ENCODE measurements around the gene UBAP1L.
A peak's percentile ranks its signal among the peaks of the same experiment; 100 is the strongest.

Gene UBAP1L

DNA sequence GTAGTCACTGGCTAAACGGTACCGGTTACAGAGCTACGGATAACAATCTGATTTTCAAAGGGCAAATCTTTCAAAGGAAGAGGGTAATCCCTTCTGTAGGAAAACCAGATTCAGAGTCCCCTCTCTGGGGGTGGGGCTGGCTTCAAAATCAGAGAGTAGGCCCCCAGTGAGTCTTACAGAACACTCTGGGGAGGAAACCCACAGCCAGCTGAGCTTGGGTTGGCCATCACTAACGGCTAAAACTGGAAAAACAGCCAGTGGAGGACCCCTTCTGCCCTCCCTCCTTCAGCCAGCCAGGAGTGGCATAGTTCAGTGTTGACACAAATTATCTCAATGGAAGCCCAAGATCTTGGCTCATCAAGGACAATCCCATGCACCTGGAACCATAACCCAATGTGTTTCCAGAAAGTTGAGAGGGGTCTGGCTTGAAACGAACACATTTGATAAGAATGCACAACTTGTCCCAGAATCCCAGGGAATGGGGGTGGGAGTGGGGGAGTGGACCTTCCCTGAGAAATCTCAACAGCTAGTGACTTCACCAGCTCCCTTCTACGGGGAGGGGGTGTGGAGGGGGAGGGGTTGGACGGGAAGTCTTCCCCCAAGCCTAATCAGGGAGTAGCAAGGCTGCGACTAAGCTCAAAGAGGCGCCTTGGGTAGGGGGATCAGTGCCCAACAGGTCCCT, 48.2 kb downstream of the UBAP1L start:
- no peak for DNase-seq (ENCODE audit: low spot score)

GRCh38 chr15:65066001-65066634, 48.9 kb downstream of the UBAP1L start:
- DNase-seq (ENCODE audit: low spot score) = no peak

- DNase-seq (ENCODE audit: low spot score) = no peak
Observed at GRCh38 chr15:65062726-65063125, 52.3 kb downstream of the UBAP1L start.

- DNase-seq (ENCODE audit: low spot score) = no peak
Observed at GRCh38 chr15:65062061-65062460, 52.9 kb downstream of the UBAP1L start.

DNA sequence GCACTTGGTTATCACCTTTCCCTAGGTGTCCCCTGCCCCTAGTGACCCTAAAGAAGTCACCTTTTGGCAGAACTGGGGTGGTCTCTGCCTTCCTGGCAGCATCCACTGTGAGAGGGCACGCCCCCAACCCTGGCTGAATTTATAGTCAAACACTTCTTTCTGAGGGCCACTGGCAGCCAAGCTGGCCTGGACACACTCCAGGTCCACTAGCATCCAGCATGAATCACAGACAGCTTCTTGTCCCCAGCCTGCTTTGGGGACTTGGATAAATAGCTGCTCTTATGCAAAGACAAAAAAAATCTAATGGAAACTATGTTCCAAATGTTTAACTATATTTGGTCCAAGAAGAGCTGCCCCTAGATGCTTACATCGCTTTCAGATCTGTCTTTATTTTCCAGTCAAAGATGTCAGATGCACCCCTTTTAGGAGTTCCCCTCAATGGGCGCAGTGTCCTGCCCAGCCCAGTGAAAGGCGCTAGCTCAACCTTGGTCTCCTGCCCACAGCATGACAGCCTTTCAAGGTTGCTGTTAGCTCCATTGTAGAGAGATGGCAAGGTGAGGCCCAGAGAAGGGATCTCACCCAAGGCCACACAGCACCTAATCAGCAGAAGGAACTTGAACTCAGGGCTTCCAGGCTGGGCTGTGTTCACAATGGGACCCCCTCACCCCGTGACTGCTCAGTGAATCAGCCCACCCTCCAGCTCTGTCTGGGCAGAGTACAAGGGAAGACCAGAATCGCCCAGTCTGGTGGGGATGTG, 54.2 kb downstream of the UBAP1L start:
- DNase-seq (ENCODE audit: low spot score) = no peak

DNA sequence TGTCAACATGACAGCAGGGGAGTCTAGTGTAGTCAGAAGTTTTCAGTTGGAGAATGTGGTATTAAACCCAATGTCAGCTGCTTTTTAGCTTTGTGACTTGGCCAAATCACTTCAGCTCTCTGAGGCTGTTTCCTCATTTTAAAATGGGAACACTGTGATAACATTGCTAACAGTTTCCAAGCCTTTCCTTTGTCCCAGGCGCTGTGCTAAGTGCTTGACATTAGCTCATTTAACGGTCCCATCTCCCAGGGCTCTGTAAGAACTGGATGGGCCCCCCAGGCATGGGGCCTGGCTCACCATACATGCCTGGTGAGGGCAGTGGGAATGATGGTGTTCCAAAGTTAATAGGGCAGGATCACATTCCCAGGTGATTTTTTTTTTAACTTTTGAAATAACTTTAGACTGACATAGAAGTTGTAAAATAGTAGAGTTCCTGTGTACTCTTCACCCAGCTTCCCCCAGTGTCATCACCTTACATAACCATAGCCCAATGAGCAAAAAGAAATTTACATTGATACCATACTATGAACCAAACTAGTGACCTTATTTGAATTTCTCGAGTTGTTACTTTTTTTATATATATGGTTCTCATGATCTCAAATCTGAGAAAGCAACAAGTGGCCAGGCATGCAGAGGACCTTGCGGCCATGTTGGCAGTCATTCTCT, 54.9 kb downstream of the UBAP1L start:
- DNase-seq (ENCODE audit: low spot score) = no peak

GRCh38 chr15:65059369-65059750, 55.6 kb downstream of the UBAP1L start:
- no peak for DNase-seq (ENCODE audit: low spot score)

GRCh38 chr15:65058394-65059368, 56.3 kb downstream of the UBAP1L start:
- DNase-seq (ENCODE audit: low spot score) = no peak

DNA sequence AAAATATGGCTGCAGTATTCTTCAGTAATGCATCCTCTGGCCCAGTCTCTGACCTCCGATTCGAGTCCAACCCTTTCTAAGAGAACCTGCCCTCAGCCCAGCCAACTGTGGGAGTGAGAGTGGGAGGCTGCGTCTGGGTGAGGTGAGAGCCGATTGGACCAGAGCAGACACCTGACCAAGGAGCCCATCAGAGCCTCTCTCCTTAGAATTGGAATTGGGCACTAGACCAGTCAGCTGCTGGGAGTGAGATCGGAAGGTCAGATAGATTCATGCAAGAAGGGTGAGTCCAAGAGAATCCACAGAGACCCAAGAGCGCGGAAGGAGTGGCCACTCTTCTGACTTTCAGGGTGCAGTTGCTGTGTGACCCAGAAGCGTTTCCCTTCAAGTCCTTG, 57.5 kb downstream of the UBAP1L start:
- no peak for DNase-seq (ENCODE audit: low spot score)

GRCh38 chr15:65056868-65057548, 58.0 kb downstream of the UBAP1L start:
- DNase-seq (ENCODE audit: low spot score) = no peak

GRCh38 chr15:65056106-65056505, 58.9 kb downstream of the UBAP1L start:
- DNase-seq (ENCODE audit: low spot score) = no peak

- DNase-seq (ENCODE audit: low spot score) = peak; percentile 70
Observed at GRCh38 chr15:65055201-65055870, 59.7 kb downstream of the UBAP1L start.

DNA sequence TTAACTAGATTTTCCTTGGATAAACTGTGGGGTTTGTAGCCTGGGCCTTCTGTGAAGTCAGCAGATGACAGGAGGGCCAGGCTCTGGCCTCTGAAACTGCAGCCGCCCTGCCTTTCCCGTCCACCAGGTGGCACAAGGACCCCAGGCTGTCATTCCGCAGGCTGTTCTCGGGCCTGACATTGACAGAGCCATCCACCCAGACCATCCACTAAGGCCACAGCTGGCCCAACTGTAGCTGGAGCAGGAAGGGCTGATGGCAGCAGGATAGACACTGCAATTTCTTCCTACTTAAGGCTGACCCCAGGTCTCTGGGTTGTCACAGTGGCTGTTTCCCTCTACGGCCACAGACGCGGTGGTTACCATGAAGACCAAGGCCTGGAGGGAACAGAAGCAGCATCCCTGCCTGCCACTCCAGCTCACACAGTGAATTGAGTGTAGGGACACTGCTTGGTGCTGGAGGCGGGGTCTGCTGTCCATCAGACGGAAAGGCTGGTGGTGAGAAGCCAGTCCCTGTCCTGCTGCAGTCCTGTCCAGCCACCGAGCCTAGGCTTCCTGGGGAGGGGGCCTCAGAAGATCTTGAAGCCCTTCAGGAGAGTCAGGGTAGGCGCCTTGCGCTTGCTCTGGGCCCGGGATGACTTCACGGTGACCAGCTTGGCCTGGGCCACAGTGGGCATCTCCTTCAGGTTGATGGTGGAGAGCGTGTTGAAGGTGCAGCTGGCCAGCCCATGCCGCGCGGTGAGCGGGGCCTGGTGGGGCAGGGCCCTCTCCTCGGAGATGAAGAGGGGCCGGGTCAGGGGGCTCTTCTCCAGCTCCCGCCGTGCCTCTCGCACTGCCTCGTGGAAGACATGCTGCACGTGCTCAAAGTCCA, 60.4 kb downstream of the UBAP1L start:
- peak; percentile 91 for DNase-seq (ENCODE audit: low spot score)

DNA sequence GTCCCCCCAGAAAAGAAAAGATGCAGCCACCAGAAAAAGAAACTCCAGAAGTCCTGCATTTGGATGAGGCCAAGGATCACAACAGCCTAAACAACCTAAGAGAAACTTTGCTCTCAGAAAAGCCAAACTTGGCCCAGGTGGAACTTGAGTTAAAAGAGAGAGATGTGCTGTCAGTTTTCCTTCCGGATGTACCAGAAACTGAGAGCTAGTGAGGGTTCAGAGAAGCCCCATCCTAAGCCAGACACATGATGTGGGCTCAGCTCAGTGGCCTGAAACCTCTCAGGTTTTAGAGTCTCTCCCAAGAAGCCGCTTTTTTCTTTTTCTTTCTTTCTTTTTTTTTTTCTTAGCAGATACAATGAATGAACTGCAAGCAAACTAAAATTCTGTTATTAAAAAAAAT, 62.0 kb downstream of the UBAP1L start:
- no peak for DNase-seq (ENCODE audit: low spot score)

DNA sequence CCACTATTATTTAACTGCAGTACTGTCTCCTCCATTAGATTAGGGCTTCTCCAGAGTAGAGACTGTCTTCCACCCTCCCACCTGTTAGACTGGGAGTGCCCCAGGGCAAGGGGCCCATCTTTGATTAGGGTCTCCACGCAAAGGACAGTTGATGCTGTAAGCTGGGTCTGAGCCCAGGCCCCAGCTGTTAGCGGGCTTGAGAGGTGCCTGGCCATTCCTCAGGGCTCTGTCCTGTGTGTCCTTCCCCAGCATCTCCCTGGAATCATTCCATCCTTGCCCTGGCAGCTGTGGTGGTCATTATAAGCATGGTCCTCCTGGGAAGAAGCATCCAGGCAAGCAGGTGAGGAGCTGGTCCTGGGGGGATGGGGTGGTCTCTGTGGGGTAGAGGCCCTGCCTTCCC, 63.7 kb downstream of the UBAP1L start:
- no peak for DNase-seq (ENCODE audit: low spot score)

DNA sequence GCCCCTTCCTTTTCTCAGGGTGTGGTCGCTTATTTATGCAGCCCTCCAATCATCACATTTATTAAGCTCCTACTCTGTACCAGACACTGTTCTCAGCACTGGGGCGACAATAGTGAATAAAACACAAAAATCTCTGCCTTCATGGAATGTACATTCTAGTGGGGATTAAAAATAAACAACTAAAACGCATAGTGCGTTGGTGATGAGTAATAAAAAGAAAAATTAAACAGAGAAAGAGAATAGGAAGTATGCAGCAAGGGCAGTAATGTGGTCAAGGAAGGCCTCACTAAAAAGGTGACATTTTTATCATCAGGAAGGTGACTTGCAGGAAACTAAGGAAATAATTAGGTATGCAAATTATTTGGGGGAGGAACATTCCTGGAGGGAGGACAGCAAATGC, 64.7 kb downstream of the UBAP1L start:
- no peak for DNase-seq (ENCODE audit: low spot score)

GRCh38 chr15:65049418-65049840, 65.6 kb downstream of the UBAP1L start:
- peak; percentile 98 for DNase-seq (ENCODE audit: low spot score)

DNA sequence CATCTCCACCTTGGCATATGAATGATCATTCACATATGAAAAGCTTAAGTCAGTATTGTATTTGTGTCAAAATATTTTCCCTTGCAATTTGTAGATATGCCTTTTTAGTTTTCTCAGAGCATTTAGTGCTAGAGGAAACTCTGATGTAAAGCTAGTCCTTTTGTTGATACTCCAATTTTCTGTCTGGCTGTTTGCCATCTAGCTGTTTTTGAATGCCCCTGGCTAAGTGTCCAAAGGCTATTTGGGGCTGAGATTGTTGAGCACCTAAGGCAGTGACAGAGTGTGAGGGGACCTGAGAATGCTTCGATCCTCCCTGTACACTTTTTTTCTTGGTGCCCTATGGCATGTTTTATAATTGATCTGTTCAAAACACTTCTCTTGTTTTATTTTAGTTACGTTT, 66.8 kb downstream of the UBAP1L start:
- DNase-seq (ENCODE audit: low spot score) = no peak

DNA sequence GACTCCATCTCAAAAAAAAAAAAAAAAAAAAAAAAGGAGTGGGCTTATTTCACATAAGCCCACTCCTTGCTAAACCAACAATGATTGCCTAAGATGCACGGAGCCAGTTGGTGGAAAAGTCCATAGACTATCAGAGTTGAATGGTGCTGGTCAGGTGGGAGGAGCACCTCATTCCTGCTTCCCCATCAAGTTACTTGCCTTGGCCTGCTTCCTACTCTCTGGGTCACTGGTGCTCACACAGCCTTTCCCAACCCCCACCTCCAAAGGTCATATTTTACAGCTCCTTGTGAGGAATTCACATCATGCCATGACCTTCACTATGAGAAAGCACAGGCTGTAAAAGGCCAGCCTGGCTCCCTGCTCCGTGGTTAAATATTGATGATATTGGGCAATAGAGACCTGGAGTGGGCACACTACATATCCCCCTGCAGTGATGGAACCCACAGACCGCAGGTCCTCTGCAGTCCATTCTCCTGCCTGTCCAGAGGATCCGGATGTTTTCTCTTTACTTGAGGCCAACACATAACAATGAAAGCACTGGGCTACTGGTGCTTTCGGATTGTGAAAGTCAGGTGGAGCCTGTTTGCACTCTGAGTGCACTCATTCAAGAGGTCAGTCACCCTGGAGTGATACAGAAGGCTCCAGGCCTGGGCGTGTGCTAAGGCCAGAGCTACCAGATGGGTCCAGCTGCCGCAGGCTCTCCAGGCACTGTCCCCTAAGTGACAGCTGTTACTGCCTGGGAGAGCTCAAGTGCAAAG, 70.1 kb downstream of the UBAP1L start, which contains the start of gene SLC51B:
SLC51B (plus strand) TSS at position 664 of the 758 bp plus-strand sequence. CDS start 4,618 bp downstream, outside the sequence.
- DNase-seq (ENCODE audit: low spot score) = no peak
